Measurements from ENCODE around the gene FAM107B.

The FAM107B gene

DNA sequence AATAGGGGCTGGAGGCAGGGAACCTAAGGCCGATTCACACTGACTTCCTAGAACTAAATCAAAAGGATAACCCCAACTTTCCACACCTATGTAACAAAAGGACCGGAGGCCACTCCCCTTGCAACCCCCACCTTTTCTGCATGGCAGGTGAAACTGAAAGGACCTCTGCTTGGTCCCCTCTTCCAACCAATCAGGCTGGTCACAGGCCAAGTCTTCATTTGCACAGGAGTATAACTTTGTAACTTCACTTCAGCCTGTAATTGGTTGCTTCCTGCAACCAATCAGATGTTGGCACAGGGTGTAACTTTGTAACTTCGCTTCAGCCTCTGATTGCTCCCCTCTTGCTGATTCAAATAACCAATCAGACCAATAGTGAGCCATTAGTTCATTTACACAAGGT lies 190.0 kb downstream of the FAM107B start:
- TF ChIP-seq TAF1 (IDR thresholded peaks at IDR 0.05; ENCODE audit: borderline replicate concordance, insufficient read depth, low read length), result no peak
- TF ChIP-seq SIN3A (IDR thresholded peaks at IDR 0.05; ENCODE audit: borderline replicate concordance, insufficient read depth, low read length), result no peak
- TF ChIP-seq, protein P1, sequence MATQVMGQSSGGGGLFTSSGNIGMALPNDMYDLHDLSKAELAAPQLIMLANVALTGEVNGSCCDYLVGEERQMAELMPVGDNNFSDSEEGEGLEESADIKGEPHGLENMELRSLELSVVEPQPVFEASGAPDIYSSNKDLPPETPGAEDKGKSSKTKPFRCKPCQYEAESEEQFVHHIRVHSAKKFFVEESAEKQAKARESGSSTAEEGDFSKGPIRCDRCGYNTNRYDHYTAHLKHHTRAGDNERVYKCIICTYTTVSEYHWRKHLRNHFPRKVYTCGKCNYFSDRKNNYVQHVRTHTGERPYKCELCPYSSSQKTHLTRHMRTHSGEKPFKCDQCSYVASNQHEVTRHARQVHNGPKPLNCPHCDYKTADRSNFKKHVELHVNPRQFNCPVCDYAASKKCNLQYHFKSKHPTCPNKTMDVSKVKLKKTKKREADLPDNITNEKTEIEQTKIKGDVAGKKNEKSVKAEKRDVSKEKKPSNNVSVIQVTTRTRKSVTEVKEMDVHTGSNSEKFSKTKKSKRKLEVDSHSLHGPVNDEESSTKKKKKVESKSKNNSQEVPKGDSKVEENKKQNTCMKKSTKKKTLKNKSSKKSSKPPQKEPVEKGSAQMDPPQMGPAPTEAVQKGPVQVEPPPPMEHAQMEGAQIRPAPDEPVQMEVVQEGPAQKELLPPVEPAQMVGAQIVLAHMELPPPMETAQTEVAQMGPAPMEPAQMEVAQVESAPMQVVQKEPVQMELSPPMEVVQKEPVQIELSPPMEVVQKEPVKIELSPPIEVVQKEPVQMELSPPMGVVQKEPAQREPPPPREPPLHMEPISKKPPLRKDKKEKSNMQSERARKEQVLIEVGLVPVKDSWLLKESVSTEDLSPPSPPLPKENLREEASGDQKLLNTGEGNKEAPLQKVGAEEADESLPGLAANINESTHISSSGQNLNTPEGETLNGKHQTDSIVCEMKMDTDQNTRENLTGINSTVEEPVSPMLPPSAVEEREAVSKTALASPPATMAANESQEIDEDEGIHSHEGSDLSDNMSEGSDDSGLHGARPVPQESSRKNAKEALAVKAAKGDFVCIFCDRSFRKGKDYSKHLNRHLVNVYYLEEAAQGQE (IDR thresholded peaks at IDR 0.05; ENCODE audit: insufficient read depth in 1 of 2, low read depth in 2 of 2, low read length in 2 of 2), result no peak
- no peak for TF ChIP-seq FOXP2 (optimal IDR thresholded peaks at IDR 0.05; ENCODE audit: borderline replicate concordance, extremely low read depth, extremely low read length, insufficient read depth)

DNA sequence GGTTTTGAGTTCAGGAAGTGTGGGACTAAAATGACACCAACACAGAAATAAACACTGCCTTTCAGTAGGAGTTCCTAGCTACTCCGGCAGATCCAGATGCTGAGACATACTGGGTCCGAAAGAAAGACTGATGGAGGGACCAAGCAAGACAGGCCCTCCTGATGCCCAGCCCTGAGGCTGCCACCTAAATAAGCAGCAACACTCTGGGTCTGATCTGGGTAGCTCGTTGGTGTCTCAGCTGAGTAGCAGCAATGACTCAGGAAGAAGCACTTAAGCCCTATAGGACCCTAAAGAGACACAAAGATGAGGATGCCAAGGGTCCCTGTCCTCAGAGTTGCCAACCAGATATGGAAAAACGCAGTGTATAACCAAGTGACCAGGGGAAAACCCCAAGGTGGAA lies 190.7 kb downstream of the FAM107B start:
- TF ChIP-seq TAF1 (IDR thresholded peaks at IDR 0.05; ENCODE audit: borderline replicate concordance, insufficient read depth, low read length) (no peak), FOXP2 (optimal IDR thresholded peaks at IDR 0.05; ENCODE audit: borderline replicate concordance, extremely low read depth, extremely low read length, insufficient read depth) (no peak), SIN3A (IDR thresholded peaks at IDR 0.05; ENCODE audit: borderline replicate concordance, insufficient read depth, low read length) (no peak), POLR2AphosphoS5 (IDR thresholded peaks at IDR 0.05; ENCODE audit: low read depth, low read length) (no peak)
- TF ChIP-seq, protein P1 (IDR thresholded peaks at IDR 0.05; ENCODE audit: insufficient read depth in 1 of 2, low read depth in 2 of 2, low read length in 2 of 2), result no peak

DNA sequence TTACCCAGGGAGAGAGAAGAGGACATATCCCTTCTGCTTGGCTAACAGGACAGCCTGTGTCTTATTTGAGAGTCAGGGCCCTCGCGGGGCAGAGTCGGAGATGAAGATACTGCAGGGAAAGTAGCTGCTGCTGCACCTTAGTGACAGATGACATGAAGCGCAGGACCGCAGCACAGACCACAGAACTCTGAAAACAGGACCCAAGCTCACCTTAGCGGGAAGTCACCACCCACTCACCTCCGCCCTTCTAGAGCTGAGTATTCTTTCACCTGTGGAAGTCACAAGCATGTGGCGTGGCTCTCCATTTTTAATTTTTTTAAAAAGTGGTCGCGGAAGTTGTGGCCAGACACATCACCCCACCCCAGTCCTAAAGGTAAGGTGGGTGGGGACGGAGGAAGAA lies 191.4 kb downstream of the FAM107B start:
- no peak for TF ChIP-seq TAF1 (IDR thresholded peaks at IDR 0.05; ENCODE audit: borderline replicate concordance, insufficient read depth, low read length)
- TF ChIP-seq, protein P1 (IDR thresholded peaks at IDR 0.05; ENCODE audit: insufficient read depth in 1 of 2, low read depth in 2 of 2, low read length in 2 of 2), result no peak
- no peak for TF ChIP-seq POLR2AphosphoS5 (IDR thresholded peaks at IDR 0.05; ENCODE audit: low read depth, low read length)
- TF ChIP-seq SIN3A (IDR thresholded peaks at IDR 0.05; ENCODE audit: borderline replicate concordance, insufficient read depth, low read length), result no peak
- no peak for TF ChIP-seq FOXP2 (optimal IDR thresholded peaks at IDR 0.05; ENCODE audit: borderline replicate concordance, extremely low read depth, extremely low read length, insufficient read depth)

DNA sequence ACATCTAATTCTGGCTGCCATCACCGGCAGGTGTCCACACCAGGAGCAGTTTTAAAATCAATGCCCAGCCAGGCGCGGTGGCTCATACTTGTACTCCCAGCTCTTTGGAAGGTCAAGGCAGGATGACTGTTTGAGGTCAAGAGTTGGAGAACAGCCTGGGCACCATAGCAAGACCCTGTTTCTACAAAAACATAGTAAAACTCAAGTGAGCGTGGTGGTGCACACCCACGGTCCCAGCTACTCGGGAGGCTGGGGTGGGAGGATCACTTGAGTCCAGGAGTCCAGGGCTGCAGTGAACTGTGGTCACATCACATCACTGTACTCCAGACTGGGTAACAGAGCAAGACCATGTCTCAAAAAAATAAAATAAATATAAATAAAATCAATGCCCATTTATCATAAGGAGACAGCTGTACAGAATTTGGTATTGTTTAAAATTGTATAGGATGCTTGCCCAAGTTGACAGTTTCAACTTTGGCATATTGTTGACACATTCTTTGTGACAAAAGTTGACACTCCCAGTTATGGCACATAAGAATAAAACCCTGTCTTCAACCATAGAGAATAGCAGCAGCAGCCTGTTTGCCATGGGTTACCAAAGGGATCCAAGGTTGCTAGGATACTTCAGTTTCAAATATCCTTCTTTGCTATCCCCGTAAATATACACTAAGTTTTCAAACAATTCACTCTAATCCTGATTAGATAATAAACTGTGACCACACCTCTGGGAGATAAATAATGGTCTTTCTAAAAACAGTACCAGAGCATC lies 193.0 kb downstream of the FAM107B start:
- TF ChIP-seq, protein P1 (IDR thresholded peaks at IDR 0.05; ENCODE audit: insufficient read depth in 1 of 2, low read depth in 2 of 2, low read length in 2 of 2), result no peak
- TF ChIP-seq POLR2AphosphoS5 (IDR thresholded peaks at IDR 0.05; ENCODE audit: low read depth, low read length) (no peak), FOXP2 (optimal IDR thresholded peaks at IDR 0.05; ENCODE audit: borderline replicate concordance, extremely low read depth, extremely low read length, insufficient read depth) (no peak), TAF1 (IDR thresholded peaks at IDR 0.05; ENCODE audit: borderline replicate concordance, insufficient read depth, low read length) (no peak), SIN3A (IDR thresholded peaks at IDR 0.05; ENCODE audit: borderline replicate concordance, insufficient read depth, low read length) (no peak)

Measured in PFSK-1 (cell line).